SH-SY5Y (cell line): ENCODE measurements around the gene BOLL.

Experiments used
- GATA2 ChIP-seq: IDR thresholded peaks from 2 replicates; pipeline ENCODE4 v1.6.1; 2011; ENCODE audit warnings: mild to moderate bottlenecking, low read depth, low read length
- GATA3 ChIP-seq: IDR thresholded peaks from 2 replicates; pipeline ENCODE4 v1.6.1; 2011; ENCODE audit warnings: low read depth, mild to moderate bottlenecking, low read length, moderate library complexity

DNA sequence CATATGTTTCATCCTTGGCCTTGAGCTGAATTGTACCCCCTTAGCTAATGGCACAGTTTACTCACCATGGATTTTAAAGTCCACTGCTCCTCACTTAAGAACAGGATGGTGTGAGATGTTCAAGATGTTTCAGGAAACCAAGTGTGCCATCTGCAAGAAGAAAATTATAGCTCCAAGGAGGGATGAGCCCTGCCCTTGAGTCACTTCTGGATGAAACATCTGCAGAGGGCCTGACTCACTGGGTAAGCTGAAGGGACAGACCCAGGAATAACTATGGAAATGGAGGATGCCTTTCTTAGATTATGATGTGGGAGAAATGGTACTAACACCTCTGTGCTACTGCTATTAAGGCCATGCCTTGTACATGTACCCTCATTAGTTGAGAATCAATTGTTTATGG lies 73.5 kb downstream of the BOLL start:
- no peak for TF ChIP-seq GATA3
- TF ChIP-seq GATA2: no peak
